ENCODE data around the gene PRPF40B. TPM values are rescaled to one million over a fixed set of nuclear protein-coding genes. Genes with fewer than 3 reads are reported as not detected.

The PRPF40B gene
- total RNA-seq, 1 experiment from 2014 or later, result 27.5 TPM

DNA sequence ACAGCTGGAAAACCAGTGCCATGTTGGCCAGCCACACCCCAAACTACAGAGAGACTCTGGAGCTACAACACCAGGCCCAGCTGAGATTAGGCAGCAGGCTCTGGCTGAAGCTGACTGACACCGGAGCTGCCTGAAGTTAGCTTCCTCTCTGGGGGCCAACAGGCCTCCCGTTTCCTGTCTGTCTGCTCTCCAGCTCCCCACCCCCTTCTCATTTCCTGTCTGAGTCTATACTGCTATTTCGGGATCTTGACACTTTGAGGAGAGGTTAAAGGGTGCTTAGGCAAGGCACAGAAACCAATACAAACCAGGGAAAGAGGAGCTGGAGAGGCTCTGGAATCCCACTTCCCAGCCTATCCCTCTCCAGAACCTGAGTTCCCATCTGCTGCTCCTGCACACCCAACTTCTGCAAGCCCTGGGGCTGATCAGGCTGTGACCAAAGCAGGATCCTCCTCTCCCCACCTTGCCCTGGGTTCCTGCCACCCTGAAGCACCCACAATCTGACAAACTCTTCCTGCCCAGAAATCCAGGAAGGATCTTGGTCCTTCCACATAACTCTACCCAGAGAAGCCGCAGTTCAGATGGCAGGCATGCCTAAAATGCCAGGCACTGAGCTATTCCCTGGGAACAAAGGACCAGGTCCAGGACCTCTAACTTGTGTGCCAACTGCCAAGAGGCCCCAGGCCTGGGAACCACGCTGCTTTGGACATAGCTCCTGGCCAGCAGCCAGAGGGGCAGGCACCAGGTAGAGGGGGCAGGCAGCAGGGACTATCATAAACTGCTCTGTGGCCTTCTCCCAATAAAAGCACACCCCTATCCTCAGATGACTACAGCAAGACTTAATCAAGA is 39.9 kb downstream of the PRPF40B start:
- POLR2A ChIA-PET (ENCODE audit: unreplicated experiment), result interaction anchor here (0.6 kb wide), 2 partner anchors 78 to 79 kb away, joined by 3 to 4 read pairs; no protein-coding TSS in a partner anchor
- H2AFZ ChIP-seq, result no peak overlapping the region
- H3K4me2 ChIP-seq, result no peak overlapping the region
- H3K27me3 ChIP-seq (ENCODE audit: insufficient read depth, low read depth), result no peaks in the 10 kb centered on the region
- H3K4me1 ChIP-seq (replicated peaks; ENCODE audit: insufficient read depth), result no peaks in the 10 kb centered on the region
- H4K20me1 ChIP-seq (ENCODE audit: insufficient read depth), result no peaks in the 10 kb centered on the region
- H3K4me3 ChIP-seq, result no peak overlapping the region
- DNase-seq, result no peak
- H3K79me2 ChIP-seq (ENCODE audit: low read depth), result no peaks in the 10 kb centered on the region
- no peaks in the 10 kb centered on the region for H3K36me3 ChIP-seq (ENCODE audit: low read depth)
- no TSS peak for BruUV-seq (replicated peaks)
- intact Hi-C loops (cut with micrococcal nuclease; ENCODE audit: unreplicated experiment), result no loop called here
- no peak overlapping the region for H3K27ac ChIP-seq
- no peaks in the 10 kb centered on the region for H3K9me3 ChIP-seq (ENCODE audit: insufficient read depth, low read depth)
- TF ChIP-seq, protein P1, sequence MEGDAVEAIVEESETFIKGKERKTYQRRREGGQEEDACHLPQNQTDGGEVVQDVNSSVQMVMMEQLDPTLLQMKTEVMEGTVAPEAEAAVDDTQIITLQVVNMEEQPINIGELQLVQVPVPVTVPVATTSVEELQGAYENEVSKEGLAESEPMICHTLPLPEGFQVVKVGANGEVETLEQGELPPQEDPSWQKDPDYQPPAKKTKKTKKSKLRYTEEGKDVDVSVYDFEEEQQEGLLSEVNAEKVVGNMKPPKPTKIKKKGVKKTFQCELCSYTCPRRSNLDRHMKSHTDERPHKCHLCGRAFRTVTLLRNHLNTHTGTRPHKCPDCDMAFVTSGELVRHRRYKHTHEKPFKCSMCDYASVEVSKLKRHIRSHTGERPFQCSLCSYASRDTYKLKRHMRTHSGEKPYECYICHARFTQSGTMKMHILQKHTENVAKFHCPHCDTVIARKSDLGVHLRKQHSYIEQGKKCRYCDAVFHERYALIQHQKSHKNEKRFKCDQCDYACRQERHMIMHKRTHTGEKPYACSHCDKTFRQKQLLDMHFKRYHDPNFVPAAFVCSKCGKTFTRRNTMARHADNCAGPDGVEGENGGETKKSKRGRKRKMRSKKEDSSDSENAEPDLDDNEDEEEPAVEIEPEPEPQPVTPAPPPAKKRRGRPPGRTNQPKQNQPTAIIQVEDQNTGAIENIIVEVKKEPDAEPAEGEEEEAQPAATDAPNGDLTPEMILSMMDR (conservative IDR thresholded peaks at IDR 0.05), result no peak
- no peak for TF ChIP-seq EZH2 (IDR thresholded peaks at IDR 0.05; ENCODE audit: low read depth)
- CTCF ChIA-PET, result interaction anchor here (0.7 to 1.1 kb wide), 2 partner anchors 18 to 40 kb away, joined by 3 to 5 read pairs; no protein-coding TSS in a partner anchor
- no peaks in the 10 kb centered on the region for H3F3A ChIP-seq (ENCODE audit: insufficient read depth, low read depth)
- H3K9me2 ChIP-seq (ENCODE audit: insufficient read depth), result no peaks in the 10 kb centered on the region

DNA sequence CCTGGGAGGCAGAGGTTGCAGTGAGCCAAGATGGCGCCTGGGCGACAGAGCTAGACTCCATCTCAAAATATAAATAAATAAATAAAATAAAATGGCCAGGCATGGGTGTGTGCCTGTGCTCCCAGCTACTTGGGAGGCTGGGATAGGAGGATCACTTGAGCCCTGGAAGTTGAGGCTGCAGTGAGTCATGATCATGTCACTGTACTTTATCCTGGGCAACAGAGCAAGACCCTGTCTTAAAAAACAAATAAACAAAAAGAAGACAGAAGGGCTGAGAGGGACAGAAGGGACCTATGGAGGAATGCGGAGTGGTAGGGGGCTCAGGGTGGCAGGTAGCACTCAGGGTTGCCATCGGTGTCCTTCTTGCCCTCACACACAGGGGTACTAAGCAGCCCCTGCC is 40.8 kb downstream of the PRPF40B start:
- BruUV-seq (replicated peaks), result no TSS peak
- H4K20me1 ChIP-seq (ENCODE audit: insufficient read depth), result no peaks in the 10 kb centered on the region
- no peaks in the 10 kb centered on the region for H3K36me3 ChIP-seq (ENCODE audit: low read depth)
- H3K4me1 ChIP-seq (replicated peaks; ENCODE audit: insufficient read depth), result no peaks in the 10 kb centered on the region
- H3K4me2 ChIP-seq, result no peak overlapping the region
- no peak overlapping the region for H3K27ac ChIP-seq
- no peak overlapping the region for H3K4me3 ChIP-seq
- no peaks in the 10 kb centered on the region for H3K79me2 ChIP-seq (ENCODE audit: low read depth)
- intact Hi-C loops (cut with micrococcal nuclease; ENCODE audit: unreplicated experiment), result no loop called here
- H3F3A ChIP-seq (ENCODE audit: insufficient read depth, low read depth), result no peaks in the 10 kb centered on the region
- H2AFZ ChIP-seq, result no peak overlapping the region
- H3K9me3 ChIP-seq (ENCODE audit: insufficient read depth, low read depth), result no peaks in the 10 kb centered on the region
- ChIA-PET POLR2A (ENCODE audit: unreplicated experiment) (no interaction called here), CTCF (no interaction called here)
- no peaks in the 10 kb centered on the region for H3K9me2 ChIP-seq (ENCODE audit: insufficient read depth)
- no peak for DNase-seq
- H3K27me3 ChIP-seq (ENCODE audit: insufficient read depth, low read depth), result no peaks in the 10 kb centered on the region
- no peak for TF ChIP-seq EZH2 (IDR thresholded peaks at IDR 0.05; ENCODE audit: low read depth)
- TF ChIP-seq, protein P1 (conservative IDR thresholded peaks at IDR 0.05), result no peak

DNA sequence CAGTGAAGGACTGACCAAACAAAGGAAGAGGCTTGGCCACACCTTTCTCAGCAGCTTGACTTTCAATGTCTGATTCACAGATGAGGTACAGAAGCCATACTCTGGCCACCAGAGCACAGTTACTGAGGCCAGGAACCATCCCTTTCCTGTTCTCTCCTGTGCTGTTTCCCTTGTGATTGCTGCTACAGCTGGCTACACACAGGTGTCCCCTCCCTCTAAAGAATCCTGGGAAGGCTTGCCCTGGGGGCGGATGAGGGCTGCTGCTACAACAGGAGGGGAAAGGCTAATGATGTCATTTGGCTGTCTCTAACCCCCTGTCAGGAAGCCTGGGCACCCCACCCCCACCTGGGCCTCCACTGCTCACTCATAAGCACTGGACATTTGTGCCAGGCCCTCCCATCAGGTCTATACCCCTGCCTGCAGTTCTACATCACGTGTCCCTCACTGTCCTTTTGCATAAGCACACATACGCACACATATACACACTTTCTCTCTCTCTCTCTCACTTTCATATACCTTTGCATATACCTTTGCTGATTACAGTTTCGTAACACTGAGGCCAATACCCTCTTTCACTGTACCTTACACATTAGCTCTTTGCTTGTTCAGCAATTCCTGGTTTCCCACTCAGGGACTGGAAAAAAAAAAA is 41.4 kb downstream of the PRPF40B start:
- H3F3A ChIP-seq (ENCODE audit: insufficient read depth, low read depth), result no peaks in the 10 kb centered on the region
- no peak overlapping the region for H3K27ac ChIP-seq
- H3K9me3 ChIP-seq (ENCODE audit: insufficient read depth, low read depth), result no peaks in the 10 kb centered on the region
- no peaks in the 10 kb centered on the region for H4K20me1 ChIP-seq (ENCODE audit: insufficient read depth)
- H3K9me2 ChIP-seq (ENCODE audit: insufficient read depth), result no peaks in the 10 kb centered on the region
- H3K4me1 ChIP-seq (replicated peaks; ENCODE audit: insufficient read depth), result no peaks in the 10 kb centered on the region
- no peak overlapping the region for H3K4me2 ChIP-seq
- TF ChIP-seq, protein P1 (conservative IDR thresholded peaks at IDR 0.05), result no peak
- TF ChIP-seq EZH2 (IDR thresholded peaks at IDR 0.05; ENCODE audit: low read depth), result no peak
- no peak for DNase-seq
- no peak overlapping the region for H3K4me3 ChIP-seq
- intact Hi-C loops (cut with micrococcal nuclease; ENCODE audit: unreplicated experiment), result no loop called here
- H3K36me3 ChIP-seq (ENCODE audit: low read depth), result no peaks in the 10 kb centered on the region
- H3K79me2 ChIP-seq (ENCODE audit: low read depth), result no peaks in the 10 kb centered on the region
- ChIA-PET POLR2A (ENCODE audit: unreplicated experiment) (interaction anchor here (0.6 kb wide), 1 partner anchor 491 kb away, joined by 15 read pairs; no protein-coding TSS in a partner anchor), CTCF (interaction anchor here (0.6 to 0.8 kb wide), 3 partner anchors 20 to 64 kb away, joined by 3 to 5 read pairs (median 3); no protein-coding TSS in a partner anchor)
- no peak overlapping the region for H2AFZ ChIP-seq
- H3K27me3 ChIP-seq (ENCODE audit: insufficient read depth, low read depth), result no peaks in the 10 kb centered on the region
- no TSS peak for BruUV-seq (replicated peaks)
